Common myeloid progenitor, CD34-positive (primary cell): Measurements from ENCODE around the gene PTGER3.

Source experiments
- CTCF ChIA-PET: fragments of 350-600 bp; sonication (Branson Sonifier 250); formaldehyde crosslinking; loops from one replicate; lab custom pipeline; 2021; ENCODE audit warnings: antibody characterized with exemption; lab: Charles Lee
- POLR2A ChIA-PET: fragments of 350-600 bp; sonication (Branson Sonifier 250); formaldehyde crosslinking; loops from one replicate; lab custom pipeline; 2021; ENCODE audit warnings: antibody characterized with exemption; lab: Charles Lee
- DNase-seq, 3 donors: peaks; one replicate each; pipeline versions ENCODE4 v3.0.0 to v3.0.0-alpha.2; 2013
- H3K27ac ChIP-seq, 2 experiments: 1 replicate in 1 of 2; 2 replicates in 1 of 2; pipeline ENCODE4 v1.7.0; 2013; ENCODE audit warnings: inconsistent platforms in 2 of 2, low read length in 2 of 2, mild to moderate bottlenecking in 2 of 2, low read depth in 1 of 2, moderate library complexity in 1 of 2; ENCODE audit not compliant: severe bottlenecking in 2 of 2, insufficient read depth in 1 of 2, poor library complexity in 1 of 2
- H3K27me3 ChIP-seq, 5 experiments: replicated peaks in 2 of 5; 1 replicate in 3 of 5; 2 replicates in 2 of 5; pipeline versions ENCODE4 v1.6.1 to v1.7.0; 2013; ENCODE audit warnings: low read length in 4 of 5, mild to moderate bottlenecking in 2 of 5, moderate library complexity in 2 of 5, inconsistent platforms in 1 of 5; ENCODE audit not compliant: insufficient read depth in 5 of 5, control insufficient read depth in 4 of 5
- H3K36me3 ChIP-seq, 4 experiments: 1 replicate in 2 of 4; 2 replicates in 2 of 4; pipeline versions ENCODE4 v1.6.1 to v1.7.0; 2013; ENCODE audit warnings: low read length in 3 of 4, control low read depth in 1 of 4, mild to moderate bottlenecking in 1 of 4; ENCODE audit not compliant: control insufficient read depth in 4 of 4, insufficient read depth in 4 of 4
- H3K4me1 ChIP-seq, 4 experiments: 1 replicate in 3 of 4; 2 replicates in 1 of 4; pipeline versions ENCODE4 v1.6.1 to v1.7.1; 2013; ENCODE audit warnings: low read length in 3 of 4, mild to moderate bottlenecking in 3 of 4, control low read depth in 1 of 4, inconsistent platforms in 1 of 4, moderate library complexity in 1 of 4; ENCODE audit not compliant: control insufficient read depth in 4 of 4, insufficient read depth in 4 of 4; ENCODE audit errors: control extremely low read depth in 1 of 4
- H3K4me3 ChIP-seq, 7 experiments: 1 replicate in 4 of 7; 2 replicates in 3 of 7; pipeline versions ENCODE4 v1.5.1 to v1.7.0; 2013; ENCODE audit warnings: mild to moderate bottlenecking in 7 of 7, low read length in 6 of 7, moderate library complexity in 6 of 7, inconsistent platforms in 2 of 7, low read depth in 2 of 7, control low read depth in 1 of 7; ENCODE audit not compliant: insufficient read depth in 4 of 7, control insufficient read depth in 1 of 7; ENCODE audit errors: extremely low read depth in 1 of 7
- H3K9me3 ChIP-seq, 5 experiments: 1 replicate in 4 of 5; 2 replicates in 1 of 5; pipeline versions ENCODE4 v1.6.1 to v1.7.1; 2013; ENCODE audit warnings: low read length in 4 of 5, mild to moderate bottlenecking in 2 of 5, inconsistent platforms in 1 of 5, low read depth in 1 of 5, moderate library complexity in 1 of 5; ENCODE audit not compliant: control insufficient read depth in 4 of 5, insufficient read depth in 2 of 5; ENCODE audit errors: control extremely low read depth in 1 of 5
- WGBS: methylation state at CpG from one replicate; pipeline ENCODE4 v1.1.5; 2013; ENCODE audit not compliant: insufficient coverage; 5-methylcytosine and 5-hydroxymethylcytosine counted together

Gene PTGER3

DNA sequence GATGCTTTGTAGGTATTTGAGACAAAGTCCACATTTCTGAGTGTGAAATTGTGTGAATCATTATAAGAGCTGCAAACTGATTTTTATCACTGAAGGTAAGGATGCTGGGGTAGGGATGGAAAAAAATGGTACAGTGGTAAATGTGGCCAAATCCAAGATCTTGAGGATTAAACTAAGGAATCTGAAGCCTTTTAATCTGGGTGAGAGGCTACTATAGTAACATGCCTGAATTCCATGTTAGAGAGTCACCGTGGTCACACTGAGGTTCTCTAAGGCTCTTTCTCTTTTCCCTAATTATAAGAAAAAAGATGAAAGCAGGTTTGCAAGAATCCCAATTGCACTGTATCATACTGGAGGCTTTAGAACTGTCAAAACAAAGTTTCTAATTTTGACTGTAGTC lies 17.6 kb downstream of the PTGER3 start:
- Histone ChIP-seq H3K4me3 (no peak overlapping the region), H3K36me3 (no peaks in the 10 kb centered on the region), H3K27ac (no peak overlapping the region), H3K4me1 (no peaks in the 10 kb centered on the region), H3K27me3 (peaks cover 0 to 5% (median 2%) of the 10 kb centered on the region in 5 experiments), H3K9me3 (no peaks in the 10 kb centered on the region)
- no peak for DNase-seq
- POLR2A ChIA-PET, result no interaction called here
- 88% methylated on average over 1 of the region's 1 CpG for WGBS
- CTCF ChIA-PET, result interaction anchor here (0.6 kb wide), 1 partner anchor 41 kb away, joined by 3 read pairs; no protein-coding TSS in a partner anchor

GRCh38 chr1:71028981-71029380 lies 18.6 kb downstream of the PTGER3 start:
- H3K36me3 ChIP-seq, result no peaks in the 10 kb centered on the region
- H3K9me3 ChIP-seq, result no peaks in the 10 kb centered on the region
- no peaks in the 10 kb centered on the region for H3K4me1 ChIP-seq
- DNase-seq, result no peak
- no peak overlapping the region for H3K4me3 ChIP-seq
- ChIA-PET POLR2A (no interaction called here), CTCF (no interaction called here)
- WGBS, result no CpG with 5 or more reads among the region's 1 CpG
- no peak overlapping the region for H3K27ac ChIP-seq
- peaks cover 0 to 5% (median 2%) of the 10 kb centered on the region in 5 experiments for H3K27me3 ChIP-seq

- no peak for DNase-seq
- H3K4me3 ChIP-seq, result no peak overlapping the region
- POLR2A ChIA-PET, result no interaction called here
- H3K9me3 ChIP-seq, result no peaks in the 10 kb centered on the region
- H3K4me1 ChIP-seq, result no peaks in the 10 kb centered on the region
- 88% methylated on average over 7 of the region's 7 CpGs for WGBS
- H3K27me3 ChIP-seq, result peaks cover 0 to 5% (median 0%) of the 10 kb centered on the region in 5 experiments
- H3K27ac ChIP-seq, result no peak overlapping the region
- H3K36me3 ChIP-seq, result no peaks in the 10 kb centered on the region
- CTCF ChIA-PET, result no interaction called here
Observed at GRCh38 chr1:71027991-71028390, 19.6 kb downstream of the PTGER3 start.

GRCh38 chr1:71026093-71026492 lies 21.5 kb downstream of the PTGER3 start:
- H3K27me3 ChIP-seq, result no peaks in the 10 kb centered on the region
- H3K4me1 ChIP-seq, result no peaks in the 10 kb centered on the region
- CTCF ChIA-PET, result no interaction called here
- no peaks in the 10 kb centered on the region for H3K9me3 ChIP-seq
- H3K36me3 ChIP-seq, result no peaks in the 10 kb centered on the region
- no peak overlapping the region for H3K4me3 ChIP-seq
- no peak overlapping the region for H3K27ac ChIP-seq
- POLR2A ChIA-PET, result no interaction called here
- no CpG with 5 or more reads among the region's 4 CpGs for WGBS
- no peak for DNase-seq

DNA sequence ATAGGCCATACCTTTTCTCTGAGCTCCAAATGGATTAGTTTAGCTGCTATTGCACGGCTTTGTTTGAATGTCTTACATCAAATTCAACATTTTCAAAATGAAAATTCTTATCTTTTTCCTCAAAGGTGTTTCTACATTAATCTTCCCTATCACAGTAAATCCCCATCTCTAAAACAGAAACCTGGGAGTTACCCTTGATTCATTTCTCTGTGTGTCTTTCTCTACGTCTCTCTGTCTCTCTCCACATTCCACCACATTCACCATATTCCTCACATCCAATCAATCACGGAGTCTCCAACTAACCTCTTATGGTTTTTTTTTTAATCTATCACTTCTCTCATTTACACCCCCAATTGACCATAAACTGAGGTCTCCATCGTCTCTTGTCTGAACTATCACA lies 24.1 kb downstream of the PTGER3 start:
- 87% methylated on average over 3 of the region's 4 CpGs for WGBS

DNA sequence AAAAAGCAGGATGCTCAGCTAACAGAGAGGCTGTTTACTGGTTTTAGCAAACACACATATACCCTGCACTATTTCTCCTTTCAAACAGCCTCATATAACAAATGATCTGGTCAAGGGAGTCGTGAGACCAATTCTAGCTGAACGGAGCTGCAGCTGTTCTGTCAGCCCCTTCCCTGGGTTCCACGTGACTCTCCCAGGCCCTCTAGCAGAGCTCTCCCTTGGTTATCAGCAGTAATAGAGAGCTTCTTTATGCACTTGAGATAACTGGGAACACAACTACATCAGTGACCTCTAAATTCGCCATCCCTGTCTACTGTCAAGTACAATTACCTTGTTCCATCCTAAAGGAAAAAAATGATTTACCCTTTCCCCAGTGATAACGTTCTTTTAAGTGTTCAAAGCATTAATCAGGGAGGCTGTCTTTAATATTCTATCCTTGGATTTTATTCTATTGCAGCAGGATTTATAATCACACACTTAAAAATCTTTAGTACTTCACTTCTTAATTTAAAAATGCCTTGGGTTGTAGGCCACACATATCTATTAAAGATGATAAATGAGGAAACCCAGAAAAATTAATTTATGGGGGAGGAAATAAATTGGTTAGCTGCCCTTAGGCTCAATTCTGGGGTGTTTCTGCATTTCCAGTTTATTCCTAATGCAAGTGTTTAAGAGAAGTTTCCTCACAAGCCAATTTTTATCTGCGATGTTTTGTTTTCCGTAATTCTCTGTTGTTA lies 28.2 kb downstream of the PTGER3 start:
- CTCF ChIA-PET, result interaction anchor here (0.9 kb wide), 1 partner anchor 19 kb away, joined by 3 read pairs; no protein-coding TSS in a partner anchor
- H3K36me3 ChIP-seq, result no peaks in the 10 kb centered on the region
- no peaks in the 10 kb centered on the region for H3K27me3 ChIP-seq
- no peaks in the 10 kb centered on the region for H3K9me3 ChIP-seq
- H3K4me3 ChIP-seq, result no peak overlapping the region
- no peak for DNase-seq
- POLR2A ChIA-PET, result no interaction called here
- H3K27ac ChIP-seq, result no peak overlapping the region
- no peaks in the 10 kb centered on the region for H3K4me1 ChIP-seq
- 96% methylated on average over 4 of the region's 7 CpGs for WGBS

More for the DNA sequence above, 24.1 kb downstream of the PTGER3 start:
- ChIA-PET CTCF (no interaction called here), POLR2A (no interaction called here)
- no peaks in the 10 kb centered on the region for H3K9me3 ChIP-seq
- DNase-seq, result no peak
- no peaks in the 10 kb centered on the region for H3K27me3 ChIP-seq
- H3K36me3 ChIP-seq, result no peaks in the 10 kb centered on the region
- H3K27ac ChIP-seq, result no peak overlapping the region
- H3K4me1 ChIP-seq, result no peaks in the 10 kb centered on the region
- H3K4me3 ChIP-seq, result no peak overlapping the region

DNA sequence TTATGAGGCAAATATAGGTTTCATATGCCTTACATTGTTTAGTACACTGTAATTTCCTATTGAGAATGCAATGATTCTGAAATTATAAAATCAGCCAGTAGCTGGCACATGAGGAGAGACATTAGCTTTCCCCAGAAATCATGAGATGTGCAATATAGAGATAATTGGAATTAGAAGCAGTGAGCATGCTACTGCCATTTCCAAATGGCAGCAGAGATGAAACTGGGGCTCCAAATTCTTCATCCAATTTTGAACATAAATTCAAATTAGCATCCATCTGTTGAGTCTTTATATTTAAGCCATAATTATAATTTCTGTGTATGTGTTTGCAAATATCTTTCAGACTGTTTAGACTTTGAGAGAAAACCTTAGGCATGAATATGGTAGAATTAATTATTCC lies 28.8 kb downstream of the PTGER3 start:
- DNase-seq, result no peak
- ChIA-PET CTCF (no interaction called here), POLR2A (no interaction called here)
- no peaks in the 10 kb centered on the region for H3K27me3 ChIP-seq
- H3K36me3 ChIP-seq, result no peaks in the 10 kb centered on the region
- H3K27ac ChIP-seq, result no peak overlapping the region
- H3K9me3 ChIP-seq, result no peaks in the 10 kb centered on the region
- no peak overlapping the region for H3K4me3 ChIP-seq
- H3K4me1 ChIP-seq, result no peaks in the 10 kb centered on the region
